ENCODE measurements around the gene ALB. TPM values are rescaled to one million over a fixed set of nuclear protein-coding genes. Genes with fewer than 3 reads are reported as not detected.

Gene ALB
- total RNA-seq, 1 donor from 2014 or later = 113 TPM

DNA sequence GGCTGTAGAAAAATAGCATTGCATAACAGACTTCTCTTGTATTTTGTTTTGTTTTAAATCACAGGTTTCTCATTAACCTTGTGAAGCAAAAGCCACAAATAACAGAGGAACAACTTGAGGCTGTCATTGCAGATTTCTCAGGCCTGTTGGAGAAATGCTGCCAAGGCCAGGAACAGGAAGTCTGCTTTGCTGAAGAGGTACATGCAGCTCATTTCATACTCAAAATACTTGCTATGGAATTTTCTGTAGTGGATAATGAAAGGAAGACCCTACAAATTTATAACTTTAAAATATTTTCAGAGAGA is 49.6 kb downstream of the ALB start:
- H3K27me3 Mint-ChIP-seq = peaks cover 5% of the 10 kb centered on the region
- no peak for DNase-seq (ENCODE audit: extremely low spot score, unreplicated experiment)
- no peaks in the 10 kb centered on the region for H3K36me3 Mint-ChIP-seq
- H3K4me1 Mint-ChIP-seq (ENCODE audit: unreplicated experiment) = peaks cover 9% of the 10 kb centered on the region
- H3K4me3 Mint-ChIP-seq = no peak overlapping the region
- TF ChIP-seq, protein P1, sequence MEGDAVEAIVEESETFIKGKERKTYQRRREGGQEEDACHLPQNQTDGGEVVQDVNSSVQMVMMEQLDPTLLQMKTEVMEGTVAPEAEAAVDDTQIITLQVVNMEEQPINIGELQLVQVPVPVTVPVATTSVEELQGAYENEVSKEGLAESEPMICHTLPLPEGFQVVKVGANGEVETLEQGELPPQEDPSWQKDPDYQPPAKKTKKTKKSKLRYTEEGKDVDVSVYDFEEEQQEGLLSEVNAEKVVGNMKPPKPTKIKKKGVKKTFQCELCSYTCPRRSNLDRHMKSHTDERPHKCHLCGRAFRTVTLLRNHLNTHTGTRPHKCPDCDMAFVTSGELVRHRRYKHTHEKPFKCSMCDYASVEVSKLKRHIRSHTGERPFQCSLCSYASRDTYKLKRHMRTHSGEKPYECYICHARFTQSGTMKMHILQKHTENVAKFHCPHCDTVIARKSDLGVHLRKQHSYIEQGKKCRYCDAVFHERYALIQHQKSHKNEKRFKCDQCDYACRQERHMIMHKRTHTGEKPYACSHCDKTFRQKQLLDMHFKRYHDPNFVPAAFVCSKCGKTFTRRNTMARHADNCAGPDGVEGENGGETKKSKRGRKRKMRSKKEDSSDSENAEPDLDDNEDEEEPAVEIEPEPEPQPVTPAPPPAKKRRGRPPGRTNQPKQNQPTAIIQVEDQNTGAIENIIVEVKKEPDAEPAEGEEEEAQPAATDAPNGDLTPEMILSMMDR (conservative IDR thresholded peaks at IDR 0.05) = no peak
- H3K9me3 Mint-ChIP-seq = no peaks in the 10 kb centered on the region
- H3K27ac Mint-ChIP-seq = no peak overlapping the region

DNA sequence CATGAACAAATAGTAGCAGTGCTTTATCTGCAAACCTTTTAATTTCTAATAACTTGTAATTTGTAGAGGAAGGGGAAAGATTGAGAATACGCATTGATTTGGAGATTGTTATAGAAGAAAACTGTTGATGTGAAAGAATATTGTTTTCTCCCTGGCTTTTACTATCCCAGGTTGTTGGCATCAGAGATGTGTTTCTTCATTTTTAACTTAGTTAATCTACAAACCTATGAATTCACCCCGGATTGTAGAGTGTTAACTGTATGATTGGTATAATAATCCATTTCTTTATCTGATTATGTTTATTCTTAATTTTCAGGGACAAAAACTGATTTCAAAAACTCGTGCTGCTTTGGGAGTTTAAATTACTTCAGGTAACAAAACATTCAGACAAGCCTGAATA is 50.8 kb downstream of the ALB start:
- H3K9me3 Mint-ChIP-seq = no peaks in the 10 kb centered on the region
- H3K4me3 Mint-ChIP-seq = no peak overlapping the region
- H3K27ac Mint-ChIP-seq = no peak overlapping the region
- H3K36me3 Mint-ChIP-seq = no peaks in the 10 kb centered on the region
- DNase-seq (ENCODE audit: extremely low spot score, unreplicated experiment) = no peak
- TF ChIP-seq, protein P1 (conservative IDR thresholded peaks at IDR 0.05) = no peak
- peaks cover 9% of the 10 kb centered on the region for H3K4me1 Mint-ChIP-seq (ENCODE audit: unreplicated experiment)
- peaks cover 2% of the 10 kb centered on the region for H3K27me3 Mint-ChIP-seq

DNA sequence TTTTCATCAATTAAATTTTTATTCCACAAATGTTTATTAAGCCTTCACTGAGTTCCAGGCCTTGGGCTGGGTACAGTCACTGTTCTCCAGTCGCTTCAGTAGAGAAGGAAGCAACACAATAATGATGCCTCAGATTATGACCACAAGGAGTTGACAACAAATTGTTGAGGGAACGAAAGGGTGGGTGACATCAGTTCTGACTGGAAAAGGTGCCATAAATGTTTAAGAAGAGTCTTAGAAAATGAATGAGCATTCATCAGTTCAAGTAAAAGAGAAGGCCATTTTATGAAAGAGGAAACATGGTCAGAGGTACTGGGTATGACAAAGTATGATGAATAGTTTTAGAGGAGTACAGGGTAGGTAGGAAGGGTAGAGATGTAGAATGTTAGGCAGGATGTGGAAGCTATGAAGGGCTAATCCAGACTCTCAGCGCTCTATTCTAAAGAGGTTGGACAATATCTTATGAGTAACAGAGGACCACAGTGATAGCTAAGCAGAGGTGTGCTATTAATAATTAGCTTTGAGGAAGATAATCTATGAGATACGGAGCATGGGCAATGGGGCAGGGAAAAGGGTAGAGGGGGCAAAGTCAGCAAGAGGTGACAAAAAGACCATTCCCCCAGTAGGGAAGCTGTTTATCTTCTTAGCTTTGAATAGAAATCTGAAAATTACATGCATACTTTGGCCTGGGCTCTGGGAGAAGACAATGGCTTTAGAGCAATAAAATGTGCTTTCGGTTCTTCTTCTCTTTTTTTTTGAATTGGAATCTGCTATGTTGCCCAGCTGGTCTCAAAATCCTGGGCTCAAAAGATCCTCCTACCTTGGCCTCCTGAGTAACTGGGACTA is 52.3 kb downstream of the ALB start:
- TF ChIP-seq, protein P1 (conservative IDR thresholded peaks at IDR 0.05) = no peak
- H3K27ac Mint-ChIP-seq = no peak overlapping the region
- peaks cover 2% of the 10 kb centered on the region for H3K27me3 Mint-ChIP-seq
- H3K9me3 Mint-ChIP-seq = no peaks in the 10 kb centered on the region
- no peaks in the 10 kb centered on the region for H3K36me3 Mint-ChIP-seq
- no peak overlapping the region for H3K4me3 Mint-ChIP-seq
- no peaks in the 10 kb centered on the region for H3K4me1 Mint-ChIP-seq (ENCODE audit: unreplicated experiment)
- no peak for DNase-seq (ENCODE audit: extremely low spot score, unreplicated experiment)

DNA sequence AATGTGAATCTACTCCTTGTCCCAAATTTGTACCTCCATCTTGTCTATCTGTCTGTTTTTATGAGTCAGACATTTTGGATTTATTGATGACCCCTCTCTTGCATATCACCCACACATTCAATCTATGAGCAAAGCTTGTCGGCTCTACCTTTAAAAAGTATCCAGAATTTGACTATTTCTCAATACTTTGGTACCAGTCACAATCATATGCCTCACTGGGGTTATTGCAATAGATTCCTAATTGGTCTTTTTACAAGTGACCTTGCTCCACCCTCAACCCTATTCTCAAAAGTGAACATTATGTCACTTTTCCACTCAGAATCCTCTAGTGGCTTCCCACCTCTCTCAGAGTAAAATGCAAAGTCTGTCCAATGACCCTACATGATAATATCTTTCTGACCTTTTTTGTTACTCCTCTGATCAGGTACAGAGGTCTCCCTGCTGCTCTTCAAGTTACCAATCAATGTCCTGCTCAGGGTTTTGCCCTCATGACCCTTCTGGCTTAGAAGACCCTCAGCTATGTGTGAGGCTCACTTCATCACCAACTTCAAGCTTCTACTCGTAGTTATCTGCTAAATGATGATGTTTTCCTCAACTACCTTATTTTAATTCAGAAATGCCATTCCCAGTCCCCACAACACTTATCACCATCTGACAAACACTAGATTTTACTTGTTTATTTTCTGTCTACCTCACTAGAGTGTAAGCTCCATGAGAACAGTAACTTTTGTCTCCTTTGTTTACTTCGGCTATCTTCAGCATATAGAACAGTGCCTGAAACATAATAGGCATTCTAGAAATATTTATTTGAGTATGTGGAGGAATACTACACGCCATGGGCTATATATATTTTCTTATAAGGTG is 54.3 kb downstream of the ALB start:
- Mint-ChIP-seq H3K4me3 (no peak overlapping the region), H3K9me3 (no peaks in the 10 kb centered on the region), H3K36me3 (no peaks in the 10 kb centered on the region), H3K27me3 (no peaks in the 10 kb centered on the region), H3K4me1 (ENCODE audit: unreplicated experiment) (no peaks in the 10 kb centered on the region), H3K27ac (no peak overlapping the region)
- TF ChIP-seq, protein P1 (conservative IDR thresholded peaks at IDR 0.05) = no peak
- DNase-seq (ENCODE audit: extremely low spot score, unreplicated experiment) = no peak

DNA sequence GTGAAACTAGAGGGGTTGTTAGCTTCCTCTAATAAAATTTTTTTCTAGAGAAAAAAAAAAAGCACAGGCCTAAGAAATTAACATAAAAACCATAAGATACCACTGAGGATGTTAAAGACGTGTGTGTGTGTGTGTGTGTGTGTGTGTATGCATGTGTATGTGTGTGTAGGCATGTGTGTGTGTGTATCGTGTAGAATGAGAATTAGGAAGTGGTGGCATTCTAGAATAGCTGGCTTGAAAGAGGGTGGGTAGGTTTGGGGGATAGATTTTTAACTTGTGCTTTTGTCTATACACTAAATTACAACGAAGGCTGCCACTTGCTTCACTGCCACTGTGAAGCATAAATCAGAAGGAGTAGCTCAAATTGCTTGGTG is 54.9 kb downstream of the ALB start:
- no peak overlapping the region for H3K27ac Mint-ChIP-seq

More for the DNA sequence above, 54.9 kb downstream of the ALB start:
- Mint-ChIP-seq H3K9me3 (no peaks in the 10 kb centered on the region), H3K27me3 (no peaks in the 10 kb centered on the region), H3K4me3 (no peak overlapping the region), H3K36me3 (no peaks in the 10 kb centered on the region), H3K4me1 (ENCODE audit: unreplicated experiment) (no peaks in the 10 kb centered on the region)
- DNase-seq (ENCODE audit: extremely low spot score, unreplicated experiment) = no peak
- TF ChIP-seq, protein P1 (conservative IDR thresholded peaks at IDR 0.05) = no peak

All from type B pancreatic cell (in vitro differentiated cells).